ENCODE results near the gene POF1B. TPM values are rescaled to one million over a fixed set of nuclear protein-coding genes. Genes with fewer than 3 reads are reported as not detected.
"Not testable (repeated sequence)": the region's sequence is repeated elsewhere in the genome, so short reads cannot be mapped to it uniquely, and the experiment has no call there.

The POF1B gene, protein sequence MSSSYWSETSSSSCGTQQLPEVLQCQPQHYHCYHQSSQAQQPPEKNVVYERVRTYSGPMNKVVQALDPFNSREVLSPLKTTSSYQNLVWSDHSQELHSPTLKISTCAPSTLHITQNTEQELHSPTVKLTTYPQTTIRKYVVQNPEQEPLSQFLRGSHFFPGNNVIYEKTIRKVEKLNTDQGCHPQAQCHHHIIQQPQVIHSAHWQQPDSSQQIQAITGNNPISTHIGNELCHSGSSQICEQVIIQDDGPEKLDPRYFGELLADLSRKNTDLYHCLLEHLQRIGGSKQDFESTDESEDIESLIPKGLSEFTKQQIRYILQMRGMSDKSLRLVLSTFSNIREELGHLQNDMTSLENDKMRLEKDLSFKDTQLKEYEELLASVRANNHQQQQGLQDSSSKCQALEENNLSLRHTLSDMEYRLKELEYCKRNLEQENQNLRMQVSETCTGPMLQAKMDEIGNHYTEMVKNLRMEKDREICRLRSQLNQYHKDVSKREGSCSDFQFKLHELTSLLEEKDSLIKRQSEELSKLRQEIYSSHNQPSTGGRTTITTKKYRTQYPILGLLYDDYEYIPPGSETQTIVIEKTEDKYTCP
- polyA plus RNA-seq = 1 to 10 TPM in 1 of 3 donors, under 1 TPM in 2; 0.22 to 2.8 (median 0.49) TPM

DNA sequence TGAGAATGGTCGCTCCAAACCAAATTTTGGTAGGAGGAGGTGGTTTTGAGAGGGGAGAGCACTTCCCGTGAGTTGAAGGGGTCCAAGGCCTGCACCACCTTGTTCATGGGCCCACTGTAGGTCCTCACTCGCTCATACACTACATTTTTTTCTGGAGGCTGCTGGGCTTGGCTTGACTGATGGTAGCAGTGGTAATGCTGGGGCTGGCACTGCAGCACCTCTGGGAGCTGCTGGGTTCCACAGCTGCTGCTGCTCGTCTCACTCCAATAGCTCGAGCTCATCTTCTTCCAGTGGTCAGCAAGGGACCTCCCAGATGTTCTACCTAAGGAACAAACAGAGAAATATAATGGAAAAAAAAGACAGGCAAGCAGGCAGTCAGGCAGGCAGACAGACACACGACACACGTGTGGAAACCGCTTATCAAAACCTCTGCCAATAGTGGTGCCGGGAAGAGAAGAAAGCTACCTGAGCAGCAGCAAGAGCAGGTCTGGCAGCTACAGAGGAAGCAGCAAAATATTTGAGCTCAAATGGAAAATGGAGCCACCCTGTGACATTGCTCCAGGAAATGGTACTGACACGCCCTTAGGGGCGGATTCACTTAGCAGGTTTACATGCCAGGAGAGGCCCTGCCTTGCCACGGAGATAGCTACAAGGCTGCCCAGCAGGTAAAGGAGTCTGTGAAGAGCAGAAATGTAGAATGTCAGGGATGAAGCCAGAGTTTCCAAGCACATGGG is at the start of gene POF1B:
TSS of gene POF1B (minus strand) at position 492 of the 734 bp plus-strand sequence. CDS start at position 281, 211 bp downstream.
- H3K27ac ChIP-seq (ENCODE audit: low read depth, low read length) = no peak within 1 kb of the TSS
- WGBS, 3 donors = 45 to 69% (median 53%) methylated on average over 12 of the region's 12 CpGs

DNA sequence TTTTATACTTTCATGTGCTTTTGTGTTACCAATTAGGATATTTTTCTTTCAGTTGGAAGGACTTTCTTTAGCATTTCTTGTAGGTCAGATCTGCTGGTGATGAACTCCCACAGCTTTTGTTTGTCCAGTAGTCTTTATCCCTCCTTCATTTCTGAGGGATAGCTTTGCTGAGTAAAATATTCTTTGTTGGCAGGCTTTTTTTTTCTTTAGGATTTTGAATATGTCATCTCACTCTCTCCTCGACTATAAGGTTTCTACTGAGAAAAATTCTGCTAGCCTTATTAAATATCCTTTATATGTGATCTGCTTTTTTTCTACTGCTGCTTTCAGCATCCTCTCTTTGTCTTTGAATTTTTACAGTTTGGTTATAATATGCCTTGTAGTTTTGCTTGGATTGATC is 49.6 kb upstream of the POF1B start:
- H3K27ac ChIP-seq (ENCODE audit: low read depth, low read length) = no peak overlapping the region
- 62 to 67% (median 67%) methylated on average over 1 of the region's 1 CpG for WGBS, 3 donors

DNA sequence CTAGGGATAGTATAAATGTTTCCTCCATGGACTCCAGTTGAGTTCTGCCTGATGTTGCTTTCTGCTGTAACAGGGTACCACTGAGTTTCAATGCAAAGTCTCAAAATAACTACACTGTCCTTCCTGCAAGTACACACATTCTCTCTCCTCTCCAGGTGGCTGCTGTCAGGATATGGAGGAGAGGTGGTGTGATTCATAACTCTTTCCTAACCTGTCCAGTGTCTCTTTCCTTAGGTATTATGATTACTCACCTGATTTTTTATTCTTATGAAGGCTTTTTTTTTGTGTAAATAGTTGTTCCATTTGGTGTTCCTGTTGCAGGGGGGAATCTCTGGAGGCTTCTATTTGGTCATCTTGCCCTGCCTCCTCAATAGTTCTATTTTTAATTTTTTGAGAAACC is 39.8 kb upstream of the POF1B start:
- H3K27ac ChIP-seq (ENCODE audit: low read depth, low read length) = no peak overlapping the region

DNA sequence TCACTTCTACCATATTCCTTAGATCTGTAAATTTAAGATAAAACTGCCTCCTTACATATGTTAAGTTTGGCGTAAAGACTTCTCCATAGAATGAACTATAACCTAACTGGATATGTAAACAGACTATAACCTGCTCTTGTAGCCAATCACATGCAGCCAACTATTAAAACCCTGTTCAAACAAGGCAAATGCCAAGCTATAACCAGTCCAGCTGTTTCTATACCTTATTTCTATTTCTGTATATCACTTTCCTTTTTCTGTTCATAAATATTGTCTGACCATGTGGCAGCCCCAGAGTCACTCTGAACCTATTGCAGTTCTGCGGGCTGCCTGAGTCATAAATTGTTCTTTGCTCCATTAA is 12.4 kb upstream of the POF1B start:
- 73 to 86% (median 82%) methylated on average over 2 of the region's 2 CpGs for WGBS, 3 donors
- H3K27ac ChIP-seq (ENCODE audit: low read depth, low read length) = no peak overlapping the region

DNA sequence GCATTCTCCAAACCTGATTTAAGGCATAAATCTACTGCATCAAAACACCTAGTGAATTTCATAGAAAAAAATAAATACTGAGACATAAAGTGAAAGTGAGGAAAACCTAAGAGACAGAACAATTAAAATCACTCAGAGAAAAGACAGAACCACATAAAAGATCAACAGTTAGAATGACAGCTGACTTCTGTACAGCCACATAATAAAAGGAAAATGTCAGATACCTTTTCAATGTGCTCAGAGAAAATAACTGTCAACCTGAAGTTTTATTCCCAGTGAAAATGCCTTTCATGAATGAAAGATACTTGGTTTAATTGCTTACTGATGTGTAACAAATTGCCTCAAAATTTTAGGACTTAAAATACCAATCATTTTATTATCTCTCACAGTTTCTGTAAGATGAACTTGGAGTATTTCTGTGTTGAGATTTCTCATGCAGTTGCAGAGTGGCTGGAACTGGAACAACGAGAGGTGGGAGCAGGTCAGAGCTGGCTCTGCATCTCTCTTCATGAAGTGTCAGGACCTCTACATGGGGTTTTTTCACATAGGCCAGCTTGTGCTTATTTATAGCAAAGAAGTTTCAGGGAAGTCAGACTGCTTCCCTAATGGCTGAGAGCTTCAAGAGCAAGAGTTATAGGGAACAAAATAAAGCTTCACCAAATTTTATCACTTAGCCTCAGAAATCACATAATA is 11.9 kb upstream of the POF1B start:
- 25 to 26% (median 26%) methylated on average over 1 of the region's 1 CpG for WGBS, 3 donors
- H3K27ac ChIP-seq (ENCODE audit: low read depth, low read length) = no peak overlapping the region

DNA sequence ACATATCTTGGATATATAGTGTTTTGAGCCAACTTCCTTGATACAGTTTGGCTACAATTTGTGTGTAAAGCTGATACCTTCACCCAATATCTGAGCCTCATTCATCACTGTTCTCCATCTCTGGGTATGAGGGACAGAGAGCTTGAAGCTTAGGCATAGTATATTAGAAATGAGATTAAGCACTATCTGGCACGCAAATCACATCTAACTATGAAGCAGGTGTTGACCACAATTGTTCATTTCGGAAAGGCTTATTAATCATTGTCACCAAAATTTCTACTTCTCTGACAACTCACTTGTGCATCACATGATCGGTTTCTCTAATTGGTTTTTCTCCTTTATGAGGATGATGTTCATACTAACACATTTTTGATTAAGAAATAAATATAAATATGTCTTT is 2.1 kb upstream of the POF1B start:
- 74 to 81% (median 75%) methylated on average over 3 of the region's 3 CpGs for WGBS, 3 donors
- H3K27ac ChIP-seq (ENCODE audit: low read depth, low read length) = no peak overlapping the region

DNA sequence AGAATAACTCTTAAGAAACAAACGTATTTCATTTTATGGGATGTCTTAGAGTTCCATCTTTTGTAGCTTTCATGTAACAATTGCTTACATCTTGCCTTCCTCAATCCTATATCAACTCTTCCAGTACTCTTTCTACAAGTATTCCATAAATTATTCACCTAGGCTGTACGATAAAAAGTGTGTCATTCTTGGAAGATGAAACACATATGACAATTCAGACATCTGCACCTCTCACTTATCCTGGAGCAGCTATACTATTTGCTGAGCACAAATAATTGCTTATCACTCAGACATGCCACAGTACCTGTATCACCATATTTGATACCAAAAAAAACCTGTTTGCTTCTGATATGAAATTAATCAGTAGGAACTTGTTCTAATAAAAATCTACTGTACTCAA is 1.0 kb downstream of the POF1B start:
- WGBS, 3 donors = 34 to 72% (median 51%) methylated on average over 2 of the region's 2 CpGs
- no peak overlapping the region for H3K27ac ChIP-seq (ENCODE audit: low read depth, low read length)

DNA sequence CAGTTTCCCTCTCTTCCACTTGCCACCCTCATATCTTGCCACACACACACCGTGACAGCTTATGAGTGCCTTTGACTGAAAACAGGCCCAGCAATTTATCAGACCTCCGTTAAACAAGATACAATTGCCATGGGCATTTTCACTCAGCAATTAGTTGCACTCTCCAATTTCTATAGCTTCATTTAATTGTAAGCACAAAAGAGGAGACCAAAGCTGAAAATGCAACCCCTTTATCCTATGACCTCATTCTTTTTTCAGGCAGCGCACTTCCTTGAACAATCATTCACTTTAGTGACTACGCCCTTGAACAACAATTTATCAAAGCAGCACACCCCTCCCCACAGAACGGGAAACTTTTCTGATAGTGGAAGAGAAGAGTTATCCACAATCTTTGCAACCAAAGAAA is 4.1 kb downstream of the POF1B start:
- 23 to 39% (median 32%) methylated on average over 4 to 5 of the region's 5 CpGs for WGBS, 3 donors
- no peak overlapping the region for H3K27ac ChIP-seq (ENCODE audit: low read depth, low read length)

DNA sequence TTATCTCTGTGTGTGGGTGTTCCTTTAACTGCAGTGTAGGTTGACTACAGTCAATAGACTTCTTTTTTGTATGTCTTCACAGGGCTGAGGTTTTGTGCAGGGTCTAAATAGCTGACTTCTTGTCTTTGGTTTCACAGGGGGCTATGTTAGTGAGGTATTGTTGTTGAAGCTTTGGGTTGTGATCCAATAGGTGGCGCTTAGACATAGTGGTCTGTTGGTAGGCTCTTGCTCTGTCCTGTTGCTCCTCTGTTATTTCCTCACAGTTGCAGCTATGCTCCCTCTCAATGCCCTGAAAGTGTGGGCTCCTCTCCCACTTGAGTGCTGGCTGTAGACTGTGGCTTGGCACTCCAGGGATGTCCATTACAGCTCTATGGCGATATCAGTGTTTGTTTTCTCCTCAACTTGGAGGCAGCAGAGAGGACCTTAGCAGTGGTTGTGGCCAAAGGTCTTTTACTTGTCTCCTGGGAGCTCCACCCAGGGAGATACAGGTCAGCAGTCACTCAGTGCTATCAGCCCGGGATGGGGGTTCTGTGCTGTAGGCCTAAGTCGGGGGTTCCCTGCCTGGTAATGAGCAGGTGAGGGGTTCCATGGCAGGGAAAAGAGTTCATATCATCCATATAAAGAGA is 14.0 kb downstream of the POF1B start:
- WGBS, 3 donors = 38 to 77% (median 72%) methylated on average over 4 of the region's 4 CpGs
- no peak overlapping the region for H3K27ac ChIP-seq (ENCODE audit: low read depth, low read length)

DNA sequence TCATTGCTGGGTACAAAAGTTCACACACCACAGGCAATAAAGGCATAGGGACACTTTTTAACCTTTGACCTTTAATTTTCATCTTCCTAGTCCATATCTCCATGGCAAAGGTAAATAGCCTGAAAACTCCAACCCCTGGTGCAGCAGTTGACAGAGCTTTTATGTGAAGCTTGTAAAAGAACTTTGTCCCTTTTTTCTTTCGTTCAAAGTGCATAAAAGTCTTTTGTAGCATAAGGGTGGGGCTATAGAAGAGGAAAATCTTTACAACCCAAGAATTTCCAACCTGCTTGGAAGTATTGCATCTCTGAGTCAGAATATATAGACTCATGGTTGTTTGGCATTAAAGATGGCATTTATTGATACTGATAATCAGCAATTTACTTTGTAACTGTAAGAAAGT is 20.4 kb downstream of the POF1B start:
- 45 to 74% (median 58%) methylated on average over 1 of the region's 1 CpG for WGBS, 3 donors
- H3K27ac ChIP-seq (ENCODE audit: low read depth, low read length) = no peak overlapping the region

DNA sequence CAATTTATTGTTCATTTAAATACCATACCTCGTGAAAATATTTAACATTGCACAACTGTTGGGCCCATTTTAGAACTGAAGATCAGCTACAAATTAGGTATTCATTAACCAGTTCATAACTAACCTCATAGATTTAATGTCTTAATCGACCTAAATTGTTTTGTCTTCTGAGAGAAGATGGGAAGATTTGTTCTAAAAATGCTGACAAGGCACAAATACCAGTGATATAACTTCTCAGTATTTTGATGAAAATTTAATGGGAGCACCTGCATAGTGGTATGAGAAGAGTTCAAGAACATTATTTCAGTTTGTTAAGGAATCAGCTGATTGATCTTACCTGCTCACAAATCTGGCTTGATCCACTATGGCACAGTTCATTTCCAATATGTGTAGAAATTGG is 33.9 kb downstream of the POF1B start:
- WGBS, 3 donors = 44 to 71% (median 48%) methylated on average over 2 of the region's 2 CpGs
- no peak overlapping the region for H3K27ac ChIP-seq (ENCODE audit: low read depth, low read length)

DNA sequence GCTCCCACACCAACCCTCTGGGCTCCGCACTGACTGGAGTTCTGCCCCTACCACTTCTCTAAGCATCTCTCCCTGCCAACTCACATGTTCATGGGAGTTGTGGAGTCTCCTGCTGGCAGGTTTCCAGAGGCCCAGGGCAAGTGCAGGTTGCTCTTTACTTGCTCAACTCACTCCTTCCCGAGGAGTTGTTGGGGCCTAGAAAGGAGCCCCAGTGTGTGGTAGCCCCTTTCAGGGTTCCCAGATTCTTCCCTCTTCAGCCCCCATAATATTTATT is 52.5 kb downstream of the POF1B start:
- 78 to 87% (median 84%) methylated on average over 2 of the region's 2 CpGs for WGBS, 3 donors
- H3K27ac ChIP-seq (ENCODE audit: low read depth, low read length) = no peak overlapping the region

DNA sequence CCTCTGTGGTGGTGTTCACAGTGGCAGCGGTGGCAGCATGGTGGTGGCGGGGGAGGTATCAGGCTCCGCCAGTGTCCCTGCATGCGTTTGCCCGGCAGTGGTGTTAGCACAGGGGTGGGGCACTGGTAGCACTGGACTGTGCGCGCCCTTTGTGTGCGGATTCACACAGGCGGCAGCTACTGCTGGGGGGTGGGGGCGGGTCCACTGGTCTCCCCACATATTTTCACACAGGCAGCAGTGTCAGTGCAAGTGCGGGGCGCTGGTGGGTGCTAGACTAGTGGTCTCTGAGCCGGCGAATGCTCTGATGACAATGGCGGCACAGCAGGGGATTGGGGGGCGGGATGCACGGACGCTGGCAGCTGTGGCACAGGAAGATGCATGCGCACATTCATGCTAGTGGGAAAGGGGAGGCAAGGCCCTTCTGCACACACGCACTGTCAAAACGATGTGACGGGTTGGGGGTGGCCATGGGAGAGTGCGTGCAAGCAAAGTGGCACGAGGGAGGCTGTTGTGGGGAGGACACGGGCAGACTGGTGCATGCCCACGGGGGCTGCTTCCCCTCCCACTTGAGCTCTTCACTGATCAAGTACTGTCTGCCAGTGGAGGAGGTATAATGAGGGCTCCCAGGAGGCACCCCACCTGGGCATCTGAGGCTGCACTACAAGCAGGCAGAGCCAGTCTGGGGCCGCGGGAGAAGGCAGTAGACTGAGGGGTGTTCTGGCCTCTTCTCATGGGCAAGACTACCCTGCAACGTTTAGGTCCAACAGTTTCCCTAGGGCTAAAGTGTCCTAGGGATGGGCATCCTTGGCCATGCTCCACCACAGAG is 53.0 kb downstream of the POF1B start:
- no peak overlapping the region for H3K27ac ChIP-seq (ENCODE audit: low read depth, low read length)
- WGBS, 3 donors = 82 to 96% (median 94%) methylated on average over 24 to 29 of the region's 29 CpGs

DNA sequence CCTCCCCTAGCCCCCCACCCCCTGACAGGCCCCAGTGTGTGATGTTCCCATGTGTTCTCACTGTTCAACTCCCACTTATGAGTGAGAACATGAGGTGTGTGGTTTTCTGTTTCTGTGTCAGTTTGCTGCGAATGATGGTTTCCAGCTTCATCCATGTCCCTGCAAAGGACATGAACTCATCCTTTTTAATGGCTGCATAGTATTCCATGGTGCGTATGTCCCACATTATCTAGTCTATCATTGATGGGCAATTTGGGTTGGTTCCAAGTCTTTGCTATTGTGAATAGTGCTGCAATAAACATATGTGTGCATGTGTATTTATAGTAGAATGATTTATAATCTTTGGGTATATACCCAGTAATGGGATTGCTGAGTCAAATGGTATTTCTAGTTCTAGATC is 68.1 kb downstream of the POF1B start:
- WGBS, 3 donors = 86 to 97% (median 89%) methylated on average over 2 of the region's 2 CpGs
- not testable (repeated sequence) for H3K27ac ChIP-seq (ENCODE audit: low read depth, low read length)

DNA sequence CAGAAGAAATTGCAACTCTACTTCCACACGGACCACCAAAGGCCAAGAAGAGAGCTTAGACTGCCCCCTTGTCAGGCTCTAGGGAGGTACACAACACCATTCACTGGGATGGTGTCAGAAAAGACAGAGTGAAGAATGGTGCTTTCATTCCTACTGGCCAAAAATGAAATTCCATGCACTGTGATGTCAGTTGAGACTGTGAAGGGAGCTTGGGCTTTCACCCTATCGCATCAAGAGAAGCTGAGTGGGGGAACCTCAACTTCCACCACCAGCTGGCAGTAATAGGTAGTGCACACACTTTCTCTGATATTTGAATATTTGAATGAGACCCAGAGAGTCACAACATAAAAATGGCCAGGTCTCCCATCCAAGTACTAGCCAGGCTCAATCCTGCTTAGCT is 69.7 kb downstream of the POF1B start:
- no peak overlapping the region for H3K27ac ChIP-seq (ENCODE audit: low read depth, low read length)
- WGBS, 3 donors = 63 to 82% (median 74%) methylated on average over 2 of the region's 2 CpGs

DNA sequence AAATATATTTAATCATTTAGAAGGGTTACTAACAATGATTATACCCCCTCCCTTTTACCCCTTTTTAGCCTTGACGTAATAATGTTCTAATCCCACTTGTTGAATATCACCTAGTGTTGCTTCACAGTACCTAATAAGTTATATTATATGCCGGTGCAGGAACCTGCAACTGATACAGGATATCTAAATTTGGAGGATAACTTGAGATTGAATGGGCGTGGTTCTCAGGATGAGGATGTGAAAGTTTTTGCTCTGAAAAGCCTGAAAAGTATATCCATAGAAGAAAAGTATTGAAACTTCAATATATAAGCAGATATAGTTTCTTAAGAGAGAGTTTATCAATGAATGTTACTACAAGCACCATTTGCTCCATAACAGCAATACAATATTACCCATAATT is 75.9 kb downstream of the POF1B start:
- WGBS, 3 donors = 71 to 95% (median 82%) methylated on average over 3 of the region's 3 CpGs

DNA sequence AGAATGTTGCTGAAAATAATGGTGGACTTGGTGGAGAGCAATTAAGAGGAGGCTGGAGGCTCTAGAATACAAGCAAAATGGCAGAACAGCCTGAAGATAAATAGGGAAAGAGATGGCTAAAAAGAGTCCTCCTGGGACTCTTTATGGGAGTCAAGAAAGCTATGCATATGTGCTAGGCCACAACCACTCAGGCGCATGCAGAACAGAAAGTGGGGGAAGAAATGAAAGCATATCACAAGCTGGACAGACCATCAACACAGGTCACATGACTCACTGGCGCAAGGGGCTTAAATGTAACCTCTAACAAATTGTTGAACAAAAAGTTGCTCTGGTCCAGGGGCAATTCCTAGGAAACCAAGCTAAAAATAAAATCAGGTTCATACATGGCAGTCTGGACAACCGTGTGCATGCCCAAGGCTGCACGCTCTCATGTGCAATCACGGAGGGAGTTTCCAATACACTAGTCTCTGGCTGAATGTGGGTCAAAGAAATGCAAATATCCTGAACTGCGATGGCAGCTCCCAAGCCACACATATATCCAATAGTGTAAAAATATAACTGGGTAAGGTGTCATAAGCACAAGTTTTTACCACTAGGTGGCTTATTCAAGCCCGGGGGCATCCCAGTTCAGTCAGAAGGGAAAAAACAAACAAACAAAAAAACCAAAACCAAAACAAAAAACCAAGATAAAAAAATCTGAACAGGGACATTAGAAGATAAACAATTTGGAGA is 90.3 kb downstream of the POF1B start:
- WGBS, 3 donors = 78 to 95% (median 93%) methylated on average over 7 of the region's 7 CpGs
- no peak overlapping the region for H3K27ac ChIP-seq (ENCODE audit: low read depth, low read length)

More for the DNA sequence above, 75.9 kb downstream of the POF1B start:
- no peak overlapping the region for H3K27ac ChIP-seq (ENCODE audit: low read depth, low read length)

Measured in adipose tissue (tissue), 3 donors.